Measurements from ENCODE around the gene ARHGAP35.
"Not testable (repeated sequence)": the region's sequence is repeated elsewhere in the genome, so short reads cannot be mapped to it uniquely, and the experiment has no call there.

Gene ARHGAP35

GRCh38 chr19:46845959-46846459 is 14.8 kb upstream of the ARHGAP35 start:
- H3K9ac ChIP-seq (ENCODE audit: low read depth, low read length), result no peak overlapping the region
- peaks cover 8% of the 10 kb centered on the region; the same call in 1 of the 2 replicates for H3K4me1 ChIP-seq (ENCODE audit: control insufficient read depth, insufficient read depth, low read length)
- peaks cover 35% of the 10 kb centered on the region for H3K36me3 ChIP-seq (ENCODE audit: control insufficient read depth, insufficient read depth, low read length)

GRCh38 chr19:46847528-46847927 is 13.3 kb upstream of the ARHGAP35 start:
- Histone ChIP-seq H3K4me3 (ENCODE audit: low read depth, low read length) (no peak overlapping the region), H3K27ac (ENCODE audit: low read depth, low read length) (no peak overlapping the region), H3K27me3 (ENCODE audit: control insufficient read depth, insufficient read depth, low read length) (no peaks in the 10 kb centered on the region), H3K9me3 (ENCODE audit: control insufficient read depth, insufficient read depth, low read length) (no peaks in the 10 kb centered on the region), H3K9ac (ENCODE audit: low read depth, low read length) (no peak overlapping the region), H3K4me1 (ENCODE audit: control insufficient read depth, insufficient read depth, low read length) (peaks cover 8% of the 10 kb centered on the region; the same call in 1 of the 2 replicates), H3K36me3 (ENCODE audit: control insufficient read depth, insufficient read depth, low read length) (peaks cover 33% of the 10 kb centered on the region)

More at GRCh38 chr19:46845959-46846459, 14.8 kb upstream of the ARHGAP35 start:
- no peak overlapping the region for H3K4me3 ChIP-seq (ENCODE audit: low read depth, low read length)
- no peak overlapping the region for H3K27ac ChIP-seq (ENCODE audit: low read depth, low read length)
- no peaks in the 10 kb centered on the region for H3K27me3 ChIP-seq (ENCODE audit: control insufficient read depth, insufficient read depth, low read length)
- H3K9me3 ChIP-seq (ENCODE audit: control insufficient read depth, insufficient read depth, low read length), result no peaks in the 10 kb centered on the region

- no peak overlapping the region for H3K27ac ChIP-seq (ENCODE audit: low read depth, low read length)
- H3K4me3 ChIP-seq (ENCODE audit: low read depth, low read length), result no peak overlapping the region
- H3K27me3 ChIP-seq (ENCODE audit: control insufficient read depth, insufficient read depth, low read length), result no peaks in the 10 kb centered on the region
- H3K9ac ChIP-seq (ENCODE audit: low read depth, low read length), result no peak overlapping the region
- peaks cover 24% of the 10 kb centered on the region for H3K36me3 ChIP-seq (ENCODE audit: control insufficient read depth, insufficient read depth, low read length)
- no peaks in the 10 kb centered on the region for H3K9me3 ChIP-seq (ENCODE audit: control insufficient read depth, insufficient read depth, low read length)
- H3K4me1 ChIP-seq (ENCODE audit: control insufficient read depth, insufficient read depth, low read length), result peaks cover 8% of the 10 kb centered on the region; the same call in 1 of the 2 replicates
Measured at GRCh38 chr19:46848389-46848788, 12.4 kb upstream of the ARHGAP35 start.

- H3K36me3 ChIP-seq (ENCODE audit: control insufficient read depth, insufficient read depth, low read length), result peaks cover 13% of the 10 kb centered on the region
- H3K4me1 ChIP-seq (ENCODE audit: control insufficient read depth, insufficient read depth, low read length), result peaks cover 8% of the 10 kb centered on the region; the same call in 1 of the 2 replicates
- H3K4me3 ChIP-seq (ENCODE audit: low read depth, low read length), result peak overlapping the region; percentile 88
- no peaks in the 10 kb centered on the region for H3K9me3 ChIP-seq (ENCODE audit: control insufficient read depth, insufficient read depth, low read length)
- no peaks in the 10 kb centered on the region for H3K27me3 ChIP-seq (ENCODE audit: control insufficient read depth, insufficient read depth, low read length)
- no peak overlapping the region; the same call in 1 of the 2 replicates for H3K9ac ChIP-seq (ENCODE audit: low read depth, low read length)
- H3K27ac ChIP-seq (ENCODE audit: low read depth, low read length), result peak overlapping the region; percentile 90
Measured at GRCh38 chr19:46849610-46850009, 11.2 kb upstream of the ARHGAP35 start.

GRCh38 chr19:46850228-46851203 is 10.3 kb upstream of the ARHGAP35 start, which contains the start of gene AP2S1:
Gene AP2S1, minus strand, starts transcription at chr19:46850846. Its CDS starts 80 bp downstream, at chr19:46850766.
- H3K36me3 ChIP-seq (ENCODE audit: control insufficient read depth, insufficient read depth, low read length), result peaks cover 9% of the 10 kb centered on the region
- H3K27me3 ChIP-seq (ENCODE audit: control insufficient read depth, insufficient read depth, low read length), result peaks cover 5% of the 10 kb centered on the region

GRCh38 chr19:46852830-46853229 is 8.0 kb upstream of the ARHGAP35 start:
- Histone ChIP-seq H3K9me3 (ENCODE audit: control insufficient read depth, insufficient read depth, low read length) (no peaks in the 10 kb centered on the region), H3K27me3 (ENCODE audit: control insufficient read depth, insufficient read depth, low read length) (peaks cover 7% of the 10 kb centered on the region), H3K4me3 (ENCODE audit: low read depth, low read length) (no peak overlapping the region), H3K27ac (ENCODE audit: low read depth, low read length) (no peak overlapping the region), H3K4me1 (ENCODE audit: control insufficient read depth, insufficient read depth, low read length) (peaks cover 13% of the 10 kb centered on the region), H3K36me3 (ENCODE audit: control insufficient read depth, insufficient read depth, low read length) (peaks cover under 1% of the 10 kb centered on the region), H3K9ac (ENCODE audit: low read depth, low read length) (no peak overlapping the region)

More at GRCh38 chr19:46850228-46851203, 10.3 kb upstream of the ARHGAP35 start, which contains the start of gene AP2S1:
- peaks cover 8% of the 10 kb centered on the region; the same call in 1 of the 2 replicates for H3K4me1 ChIP-seq (ENCODE audit: control insufficient read depth, insufficient read depth, low read length)
- H3K9me3 ChIP-seq (ENCODE audit: control insufficient read depth, insufficient read depth, low read length), result no peaks in the 10 kb centered on the region
- H3K4me3 ChIP-seq (ENCODE audit: low read depth, low read length), result peak within 1 kb of the TSS; percentile 88
- peak within 1 kb of the TSS; percentile 82 for H3K9ac ChIP-seq (ENCODE audit: low read depth, low read length)
- peak within 1 kb of the TSS; percentile 90 for H3K27ac ChIP-seq (ENCODE audit: low read depth, low read length)

- H3K4me1 ChIP-seq (ENCODE audit: control insufficient read depth, insufficient read depth, low read length); H3K27me3 ChIP-seq (ENCODE audit: control insufficient read depth, insufficient read depth, low read length); H3K36me3 ChIP-seq (ENCODE audit: control insufficient read depth, insufficient read depth, low read length); H3K9me3 ChIP-seq (ENCODE audit: control insufficient read depth, insufficient read depth, low read length); H3K9ac ChIP-seq (ENCODE audit: low read depth, low read length); H3K4me3 ChIP-seq (ENCODE audit: low read depth, low read length); H3K27ac ChIP-seq (ENCODE audit: low read depth, low read length): not testable (repeated sequence)
Measured at GRCh38 chr19:46854698-46855097, 6.1 kb upstream of the ARHGAP35 start.

GRCh38 chr19:46856062-46857022 is 4.5 kb upstream of the ARHGAP35 start:
- Histone ChIP-seq H3K9ac (ENCODE audit: low read depth, low read length) (no peak overlapping the region; the same call in 1 of the 2 replicates), H3K27ac (ENCODE audit: low read depth, low read length) (peak overlapping the region; percentile 62), H3K4me3 (ENCODE audit: low read depth, low read length) (peak overlapping the region; percentile 51), H3K27me3 (ENCODE audit: control insufficient read depth, insufficient read depth, low read length) (peaks cover 7% of the 10 kb centered on the region), H3K9me3 (ENCODE audit: control insufficient read depth, insufficient read depth, low read length) (no peaks in the 10 kb centered on the region), H3K4me1 (ENCODE audit: control insufficient read depth, insufficient read depth, low read length) (peaks cover 5% of the 10 kb centered on the region), H3K36me3 (ENCODE audit: control insufficient read depth, insufficient read depth, low read length) (no peaks in the 10 kb centered on the region)

- Histone ChIP-seq H3K4me3 (ENCODE audit: low read depth, low read length) (peak overlapping the region; percentile 83), H3K4me1 (ENCODE audit: control insufficient read depth, insufficient read depth, low read length) (peaks cover 26% of the 10 kb centered on the region), H3K9me3 (ENCODE audit: control insufficient read depth, insufficient read depth, low read length) (no peaks in the 10 kb centered on the region), H3K36me3 (ENCODE audit: control insufficient read depth, insufficient read depth, low read length) (no peaks in the 10 kb centered on the region), H3K27ac (ENCODE audit: low read depth, low read length) (peak overlapping the region; percentile 95), H3K27me3 (ENCODE audit: control insufficient read depth, insufficient read depth, low read length) (peaks cover 7% of the 10 kb centered on the region), H3K9ac (ENCODE audit: low read depth, low read length) (peak overlapping the region; percentile 55)
Measured at GRCh38 chr19:46859637-46860124, 1.1 kb upstream of the ARHGAP35 start.
